Small intestine (tissue), 7 donors: Measurements from ENCODE around the gene PLA2G6. TPM values are rescaled to one million over a fixed set of nuclear protein-coding genes. Genes with fewer than 3 reads are reported as not detected.
A peak's percentile ranks its signal among the peaks of the same experiment; 100 is the strongest.
"Not testable (repeated sequence)": the region's sequence is repeated elsewhere in the genome, so short reads cannot be mapped to it uniquely, and the experiment has no call there.

Experiments used
- DNase-seq, 2 donors: peaks; one replicate each; pipeline versions ENCODE4 v3.0.0 to v3.0.0-alpha.2; 2013
- FAIRE-seq: peaks from 2 replicates; lab custom pipeline; 2012; peaks lifted over from hg19 to GRCh38; lab: Jason Lieb, UNC
- H3K27ac ChIP-seq, 3 donors: one replicate each; pipeline ENCODE4 v1.5.1; 2013; ENCODE audit warnings: low read length in 2 of 3, mild to moderate bottlenecking in 2 of 3, control low read depth in 1 of 3, inconsistent platforms in 1 of 3, low read depth in 1 of 3, moderate library complexity in 1 of 3
- H3K27me3 ChIP-seq, 3 donors: one replicate each; pipeline ENCODE4 v1.6.1; 2013; ENCODE audit warnings: low read length in 3 of 3, inconsistent platforms in 1 of 3; ENCODE audit not compliant: control insufficient read depth in 3 of 3, insufficient read depth in 3 of 3
- H3K36me3 ChIP-seq, 3 donors: one replicate each; pipeline ENCODE4 v1.6.1; 2013; ENCODE audit warnings: low read length in 3 of 3, inconsistent platforms in 1 of 3, low read depth in 1 of 3, mild to moderate bottlenecking in 1 of 3, moderate library complexity in 1 of 3; ENCODE audit not compliant: control insufficient read depth in 3 of 3, insufficient read depth in 2 of 3
- H3K4me1 ChIP-seq, 3 donors: one replicate each; pipeline ENCODE4 v1.6.1; 2013; ENCODE audit warnings: low read length in 2 of 3, inconsistent platforms in 1 of 3, low read depth in 1 of 3, mild to moderate bottlenecking in 1 of 3, moderate library complexity in 1 of 3; ENCODE audit not compliant: control insufficient read depth in 3 of 3, insufficient read depth in 2 of 3
- H3K4me3 ChIP-seq, 3 donors: one replicate each; pipeline ENCODE4 v1.5.1; 2013; ENCODE audit warnings: low read length in 3 of 3, control low read depth in 1 of 3, inconsistent platforms in 1 of 3, low read depth in 1 of 3, mild to moderate bottlenecking in 1 of 3, moderate library complexity in 1 of 3
- H3K9me3 ChIP-seq, 2 donors: one replicate each; pipeline ENCODE4 v1.6.1; 2013; ENCODE audit warnings: low read depth in 1 of 2, low read length in 1 of 2; ENCODE audit not compliant: control insufficient read depth in 2 of 2, insufficient read depth in 1 of 2
- WGBS, 3 donors: extraction: QIAGEN DNeasy Blood & Tissue Kit; methylation state at CpG; one replicate each; pipeline ENCODE4 v1.1.7; 2013; 5-methylcytosine and 5-hydroxymethylcytosine counted together
- polyA plus RNA-seq, 4 donors: library from polyadenylated mRNA; stranded (reverse) in 3 of 4; unstranded in 1 of 4; fragments of 200-250 nt in 3 of 4; fragments of 120-200 nt in 1 of 4; gene quantifications; one replicate each; pipeline versions ENCODE4 v1.2.1 to v1.2.3, GENCODE V29; 2013
- donor health status: healthy with polysubstance abuse.
- donor health status: control.
- donor health status: control.
- donor health status: Bipolar disorder and iron deficiency.
- donor health status: healthy.

The PLA2G6 gene
- polyA plus RNA-seq, 4 donors = 13.8 to 55.0 (median 24.3) TPM

- DNase-seq (no peak), FAIRE-seq (no peak)
- H3K9me3 ChIP-seq = no peaks in the 10 kb centered on the region
- H3K36me3 ChIP-seq = no peaks in the 10 kb centered on the region
- peaks cover 0 to 40% (median 0%) of the 10 kb centered on the region in 3 donors for H3K4me1 ChIP-seq
- no peak overlapping the region for H3K4me3 ChIP-seq
- H3K27ac ChIP-seq = no peak overlapping the region
- no peaks in the 10 kb centered on the region for H3K27me3 ChIP-seq
- 93 to 98% (median 95%) methylated on average over 14 of the region's 14 CpGs for WGBS, 3 donors
Observed at GRCh38 chr22:38191055-38191454, 9.4 kb upstream of the PLA2G6 start.

- WGBS, 3 donors = 71 to 73% (median 72%) methylated on average over 6 of the region's 6 CpGs
- H3K27me3 ChIP-seq = no peaks in the 10 kb centered on the region
- FAIRE-seq (no peak), DNase-seq (no peak)
- no peak overlapping the region for H3K27ac ChIP-seq
- no peaks in the 10 kb centered on the region for H3K9me3 ChIP-seq
- no peaks in the 10 kb centered on the region for H3K36me3 ChIP-seq
- H3K4me3 ChIP-seq = no peak overlapping the region
- peaks cover 0 to 40% (median 0%) of the 10 kb centered on the region in 3 donors for H3K4me1 ChIP-seq
Observed at GRCh38 chr22:38190581-38190980, 9.0 kb upstream of the PLA2G6 start.

GRCh38 chr22:38189104-38189503 is 7.5 kb upstream of the PLA2G6 start:
- FAIRE-seq (no peak), DNase-seq (no peak)
- WGBS, 3 donors = 77 to 86% (median 82%) methylated on average over 3 of the region's 3 CpGs
- H3K36me3 ChIP-seq = no peaks in the 10 kb centered on the region
- no peaks in the 10 kb centered on the region for H3K9me3 ChIP-seq
- no peak overlapping the region for H3K27ac ChIP-seq
- H3K27me3 ChIP-seq = no peaks in the 10 kb centered on the region
- H3K4me1 ChIP-seq = peaks cover 0 to 38% (median 0%) of the 10 kb centered on the region in 3 donors
- no peak overlapping the region for H3K4me3 ChIP-seq

- DNase-seq (peak in 1 of 2 donors; percentile 31), FAIRE-seq (no peak)
- peak overlapping the region in 1 of 3 donors; percentile 14 for H3K27ac ChIP-seq
- WGBS, 3 donors = 60 to 63% (median 61%) methylated on average over 10 of the region's 10 CpGs
- H3K4me1 ChIP-seq = peaks cover 0 to 24% (median 0%) of the 10 kb centered on the region in 3 donors
- H3K36me3 ChIP-seq = no peaks in the 10 kb centered on the region
- H3K4me3 ChIP-seq = no peak overlapping the region
- H3K9me3 ChIP-seq = no peaks in the 10 kb centered on the region
- H3K27me3 ChIP-seq = no peaks in the 10 kb centered on the region
Observed at GRCh38 chr22:38187413-38188212, 6.0 kb upstream of the PLA2G6 start.

- no peaks in the 10 kb centered on the region for H3K36me3 ChIP-seq
- 56 to 83% (median 74%) methylated on average over 5 of the region's 5 CpGs for whole genome bisulfite sequencing, 3 donors
- FAIRE-seq (no peak), DNase-seq (no peak)
- H3K9me3 ChIP-seq = no peaks in the 10 kb centered on the region
- no peak overlapping the region for H3K27ac ChIP-seq
- H3K27me3 ChIP-seq = no peaks in the 10 kb centered on the region
- peaks cover 0 to 16% (median 0%) of the 10 kb centered on the region in 3 donors for H3K4me1 ChIP-seq
- H3K4me3 ChIP-seq = no peak overlapping the region
Observed at GRCh38 chr22:38186429-38186828, 4.8 kb upstream of the PLA2G6 start.

GRCh38 chr22:38184788-38185187 is 3.2 kb upstream of the PLA2G6 start:
- Histone ChIP-seq H3K4me1 (peaks cover 3 to 27% (median 3%) of the 10 kb centered on the region in 3 donors), H3K27me3 (no peaks in the 10 kb centered on the region), H3K4me3 (no peak overlapping the region), H3K9me3 (no peaks in the 10 kb centered on the region), H3K36me3 (no peaks in the 10 kb centered on the region), H3K27ac (no peak overlapping the region)
- WGBS, 3 donors = 79 to 83% (median 80%) methylated on average over 7 of the region's 7 CpGs
- FAIRE-seq (no peak), DNase-seq (no peak)

- no peaks in the 10 kb centered on the region for H3K27me3 ChIP-seq
- FAIRE-seq (no peak), DNase-seq (peak; percentile 55 to 81)
- no peaks in the 10 kb centered on the region for H3K9me3 ChIP-seq
- peaks cover 3 to 32% (median 11%) of the 10 kb centered on the region in 3 donors for H3K4me1 ChIP-seq
- peak overlapping the region; percentile 77 to 96 (median 85) for H3K27ac ChIP-seq
- H3K36me3 ChIP-seq = peaks cover 0 to 2% (median 0%) of the 10 kb centered on the region in 3 donors
- H3K4me3 ChIP-seq = peak overlapping the region; percentile 53 to 60 (median 56)
- WGBS, 3 donors = 2 to 12% (median 11%) methylated on average over 14 of the region's 14 CpGs
Observed at GRCh38 chr22:38180841-38181452, 683 bp downstream of the PLA2G6 start.

GRCh38 chr22:38178605-38178937 is 3.1 kb downstream of the PLA2G6 start:
- not testable (repeated sequence) for H3K9me3 ChIP-seq, H3K27me3 ChIP-seq, DNase-seq, H3K4me3 ChIP-seq, FAIRE-seq, H3K36me3 ChIP-seq
- Histone ChIP-seq H3K27ac (peak overlapping the region in 1 of 3 donors; percentile 86), H3K4me1 (peaks cover 3 to 35% (median 11%) of the 10 kb centered on the region in 3 donors)
- WGBS, 3 donors = 92 to 94% (median 93%) methylated on average over 7 of the region's 7 CpGs
